Nephron (organoid): ENCODE measurements around the gene CFDP1.

ENCODE experiments used
- H3K27ac Mint-ChIP-seq, 3 experiments: 2 replicates each; pipeline ENCODE4 v1.8.0; 2020; ENCODE audit warnings: mixed read lengths in 3 of 3, mild to moderate bottlenecking in 2 of 3, moderate library complexity in 1 of 3
- H3K27me3 Mint-ChIP-seq: 2 replicates; pipeline ENCODE4 v1.8.0; 2021; ENCODE audit warnings: low read depth, mild to moderate bottlenecking, moderate library complexity, mixed read lengths
- H3K36me3 Mint-ChIP-seq: 2 replicates; pipeline ENCODE4 v1.8.0; 2020; ENCODE audit warnings: low read depth, mixed read lengths
- H3K4me1 Mint-ChIP-seq: 2 replicates; pipeline ENCODE4 v1.8.0; 2020; ENCODE audit warnings: mixed read lengths
- H3K4me3 Mint-ChIP-seq, 3 experiments: 2 replicates each; pipeline ENCODE4 v1.8.0; 2020; ENCODE audit warnings: mild to moderate bottlenecking in 3 of 3, mixed read lengths in 3 of 3, moderate library complexity in 2 of 3
- H3K9me3 Mint-ChIP-seq: 2 replicates; pipeline ENCODE4 v1.8.0; 2020; ENCODE audit warnings: mixed read lengths
- TF ChIP-seq, protein P1 (sequence below), 3 experiments: fragments of 200-600 bp; sonication (generic); IDR thresholded peaks; one replicate each; pipeline ENCODE4 v1.5.0; 2021; ENCODE audit warnings: antibody characterized with exemption in 3 of 3; ENCODE audit not compliant: unreplicated experiment in 3 of 3

The CFDP1 gene

DNA sequence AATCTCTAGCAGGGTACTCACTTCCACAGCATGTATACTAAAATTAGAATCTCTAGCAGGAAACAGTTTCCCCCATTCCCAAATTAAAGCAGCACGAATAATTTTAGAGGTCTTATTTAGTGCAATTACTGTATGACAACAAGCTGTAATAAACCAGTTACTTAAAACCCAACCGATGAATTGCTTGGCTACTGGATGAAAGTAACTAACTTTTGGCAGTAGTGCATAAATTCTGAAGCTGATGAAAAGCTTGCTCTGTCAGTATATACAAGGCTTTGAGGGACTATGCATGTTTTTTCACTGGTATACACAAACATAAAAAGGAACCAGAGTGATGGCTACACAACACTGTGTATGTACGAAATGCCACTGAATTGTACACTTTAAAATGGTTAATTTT lies 89.4 kb downstream of the CFDP1 start:
- TF ChIP-seq, protein P1, sequence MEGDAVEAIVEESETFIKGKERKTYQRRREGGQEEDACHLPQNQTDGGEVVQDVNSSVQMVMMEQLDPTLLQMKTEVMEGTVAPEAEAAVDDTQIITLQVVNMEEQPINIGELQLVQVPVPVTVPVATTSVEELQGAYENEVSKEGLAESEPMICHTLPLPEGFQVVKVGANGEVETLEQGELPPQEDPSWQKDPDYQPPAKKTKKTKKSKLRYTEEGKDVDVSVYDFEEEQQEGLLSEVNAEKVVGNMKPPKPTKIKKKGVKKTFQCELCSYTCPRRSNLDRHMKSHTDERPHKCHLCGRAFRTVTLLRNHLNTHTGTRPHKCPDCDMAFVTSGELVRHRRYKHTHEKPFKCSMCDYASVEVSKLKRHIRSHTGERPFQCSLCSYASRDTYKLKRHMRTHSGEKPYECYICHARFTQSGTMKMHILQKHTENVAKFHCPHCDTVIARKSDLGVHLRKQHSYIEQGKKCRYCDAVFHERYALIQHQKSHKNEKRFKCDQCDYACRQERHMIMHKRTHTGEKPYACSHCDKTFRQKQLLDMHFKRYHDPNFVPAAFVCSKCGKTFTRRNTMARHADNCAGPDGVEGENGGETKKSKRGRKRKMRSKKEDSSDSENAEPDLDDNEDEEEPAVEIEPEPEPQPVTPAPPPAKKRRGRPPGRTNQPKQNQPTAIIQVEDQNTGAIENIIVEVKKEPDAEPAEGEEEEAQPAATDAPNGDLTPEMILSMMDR (IDR thresholded peaks at IDR 0.05; ENCODE audit: unreplicated experiment in 3 of 3), result no peak
- peaks cover 21% of the 10 kb centered on the region for H3K36me3 Mint-ChIP-seq
- peaks cover 54% of the 10 kb centered on the region for H3K4me1 Mint-ChIP-seq
- H3K4me3 Mint-ChIP-seq, result no peak overlapping the region
- H3K9me3 Mint-ChIP-seq, result no peaks in the 10 kb centered on the region
- no peaks in the 10 kb centered on the region for H3K27me3 Mint-ChIP-seq
- peak overlapping the region; percentile 76 to 92 (median 87) for H3K27ac Mint-ChIP-seq

- Mint-ChIP-seq H3K4me1 (peaks cover 59% of the 10 kb centered on the region), H3K9me3 (no peaks in the 10 kb centered on the region), H3K27ac (peak overlapping the region; percentile 76 to 92 (median 87)), H3K4me3 (no peak overlapping the region), H3K27me3 (no peaks in the 10 kb centered on the region), H3K36me3 (peaks cover 25% of the 10 kb centered on the region)
- TF ChIP-seq, protein P1 (IDR thresholded peaks at IDR 0.05; ENCODE audit: unreplicated experiment in 3 of 3), result no peak
Measured at GRCh38 chr16:75343286-75343685, 90.0 kb downstream of the CFDP1 start.

DNA sequence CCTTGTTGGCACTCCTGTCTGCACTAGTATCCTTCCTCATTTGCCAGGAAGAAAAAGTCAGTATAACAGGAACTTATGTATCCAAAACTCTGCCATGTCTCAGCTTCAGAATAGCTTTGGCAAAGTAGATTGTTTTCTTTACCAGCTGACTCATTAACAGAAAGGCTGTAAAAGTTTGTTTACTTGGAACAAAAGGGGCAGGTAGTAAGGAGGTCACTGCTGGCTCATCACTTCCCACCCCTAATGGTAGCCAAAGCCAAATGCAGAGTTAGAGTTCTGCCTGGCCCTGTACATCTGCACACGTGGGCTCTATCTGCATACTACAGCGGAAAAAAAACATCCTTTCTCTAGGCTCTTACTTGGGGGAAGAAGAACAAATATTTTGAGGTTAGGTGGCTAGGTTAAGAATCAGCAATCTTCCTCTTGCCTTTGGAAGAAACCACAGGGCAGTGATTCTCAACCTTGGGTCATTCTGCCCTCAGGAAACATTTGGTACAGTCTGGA lies 90.9 kb downstream of the CFDP1 start:
- peaks cover 59% of the 10 kb centered on the region for H3K4me1 Mint-ChIP-seq
- TF ChIP-seq, protein P1 (IDR thresholded peaks at IDR 0.05; ENCODE audit: unreplicated experiment in 3 of 3), result no peak
- H3K27ac Mint-ChIP-seq, result peak overlapping the region; percentile 76 to 92 (median 87)
- H3K9me3 Mint-ChIP-seq, result no peaks in the 10 kb centered on the region
- H3K27me3 Mint-ChIP-seq, result no peaks in the 10 kb centered on the region
- H3K4me3 Mint-ChIP-seq, result peak overlapping the region in 2 of 3 experiments; percentile 2 to 5
- peaks cover 31% of the 10 kb centered on the region for H3K36me3 Mint-ChIP-seq

DNA sequence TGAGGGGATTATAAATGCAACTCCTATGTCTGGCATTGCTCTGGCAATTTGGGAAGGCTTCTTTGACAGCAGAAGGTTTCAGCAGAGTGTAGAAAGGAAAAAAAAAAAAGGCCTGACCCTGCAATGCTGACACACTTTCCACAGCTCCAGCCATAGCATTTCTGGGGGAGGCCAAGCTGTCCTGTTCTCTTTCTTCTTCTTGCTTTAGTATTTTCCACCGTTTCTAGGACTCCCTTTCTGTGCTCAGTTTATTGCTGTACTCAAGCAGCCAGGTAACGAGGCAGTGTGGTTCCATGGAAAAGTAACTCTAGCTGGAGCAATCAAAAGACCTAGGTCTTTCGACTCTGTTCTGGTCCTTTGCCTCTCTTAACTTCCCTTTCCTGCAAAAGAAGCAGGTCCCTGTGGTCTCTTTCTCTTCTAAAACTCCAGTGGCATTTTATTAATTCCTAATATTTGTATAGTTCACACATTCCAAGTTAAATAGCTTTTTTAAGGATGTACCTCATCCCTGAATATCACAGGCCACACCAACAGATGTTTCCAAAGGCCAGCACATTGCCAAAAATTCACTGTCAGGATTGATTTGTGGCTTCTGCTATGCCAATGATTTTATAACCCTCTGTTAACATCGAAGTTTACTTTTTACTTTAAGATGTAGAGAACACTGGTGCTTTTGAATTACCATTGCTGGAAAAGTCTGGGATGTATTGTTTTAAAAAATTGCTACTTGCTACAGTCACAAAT lies 91.6 kb downstream of the CFDP1 start:
- Mint-ChIP-seq H3K9me3 (no peaks in the 10 kb centered on the region), H3K27ac (peak overlapping the region; percentile 76 to 92 (median 87)), H3K4me1 (peaks cover 59% of the 10 kb centered on the region), H3K36me3 (peaks cover 36% of the 10 kb centered on the region), H3K27me3 (no peaks in the 10 kb centered on the region), H3K4me3 (peak overlapping the region in 1 of 3 experiments; percentile 48)
- TF ChIP-seq, protein P1 (IDR thresholded peaks at IDR 0.05; ENCODE audit: unreplicated experiment in 3 of 3), result no peak

GRCh38 chr16:75340741-75341491 lies 92.4 kb downstream of the CFDP1 start:
- Mint-ChIP-seq H3K9me3 (no peaks in the 10 kb centered on the region), H3K4me3 (peak overlapping the region in 2 of 3 experiments; percentile 40 to 48), H3K4me1 (peaks cover 59% of the 10 kb centered on the region), H3K36me3 (peaks cover 39% of the 10 kb centered on the region), H3K27ac (peak overlapping the region; percentile 76 to 92 (median 87)), H3K27me3 (no peaks in the 10 kb centered on the region)
- TF ChIP-seq, protein P1 (IDR thresholded peaks at IDR 0.05; ENCODE audit: unreplicated experiment in 3 of 3), result no peak
